GM23248 (cell line): ENCODE measurements around the gene SCEL.

ENCODE experiments used
- EZH2 ChIP-seq: fragments of 200-600 bp; sonication (generic); IDR thresholded peaks from 2 replicates; pipeline ENCODE4 v1.6.1; 2018; ENCODE audit warnings: antibody characterized with exemption, mild to moderate bottlenecking; ENCODE audit not compliant: insufficient read depth, poor library complexity, severe bottlenecking
- EZH2phosphoT487 ChIP-seq: fragments of 200-600 bp; sonication (generic); IDR thresholded peaks from 2 replicates; pipeline ENCODE4 v1.6.1; 2018; ENCODE audit warnings: antibody characterized with exemption, moderate library complexity, mild to moderate bottlenecking, low read depth; ENCODE audit not compliant: insufficient read depth

- TF ChIP-seq EZH2phosphoT487 = no peak
- TF ChIP-seq EZH2 = no peak
Observed at GRCh38 chr13:77678691-77679235, 143.3 kb downstream of the SCEL start.
